ENCODE measurements around the gene TAF10.

The TAF10 gene

DNA sequence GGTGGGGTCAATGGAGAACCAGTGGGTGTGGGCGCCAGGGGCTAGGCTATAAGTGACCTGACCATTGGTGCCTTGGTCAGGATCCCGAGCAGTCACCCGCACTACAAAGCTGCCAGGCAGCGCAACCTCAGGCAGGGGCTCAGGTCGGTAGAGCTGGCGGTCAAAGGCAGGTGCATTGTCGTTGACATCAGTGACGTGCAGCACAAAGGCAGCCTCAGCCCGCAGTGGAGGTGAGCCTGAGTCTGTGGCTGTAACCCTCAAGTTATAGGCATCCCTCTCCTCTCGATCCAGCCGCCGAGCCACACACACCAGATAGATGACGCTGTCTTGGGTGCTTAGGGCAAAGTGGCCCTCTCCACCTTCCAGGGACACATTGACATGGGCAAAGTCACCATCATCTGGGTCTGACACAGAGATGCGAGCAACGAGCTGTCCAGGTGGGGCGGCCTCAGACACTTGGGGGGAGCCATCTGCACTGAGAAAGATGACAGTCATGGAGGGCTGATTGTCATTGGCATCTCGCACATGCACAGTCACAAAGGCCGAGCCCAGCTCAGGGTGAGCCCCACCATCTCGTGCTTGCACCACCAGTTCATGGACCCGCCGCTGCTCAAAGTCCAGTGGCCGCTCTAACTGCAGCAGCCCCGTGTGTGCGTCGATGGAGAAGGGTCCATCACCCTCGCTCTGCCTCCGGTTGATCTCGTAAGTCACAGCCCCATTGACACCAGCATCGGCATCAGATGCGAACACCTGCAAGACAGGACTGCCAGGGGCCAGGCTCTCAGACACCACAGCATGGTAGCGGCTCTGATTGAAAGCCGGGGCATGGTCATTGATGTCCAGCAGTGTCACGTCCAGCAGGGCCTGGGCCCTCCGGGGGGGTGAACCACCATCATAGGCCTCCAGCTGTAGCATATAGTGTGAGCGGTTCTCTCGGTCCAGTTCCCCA is 28.3 kb upstream of the TAF10 start:
- no peak for DNase-seq

DNA sequence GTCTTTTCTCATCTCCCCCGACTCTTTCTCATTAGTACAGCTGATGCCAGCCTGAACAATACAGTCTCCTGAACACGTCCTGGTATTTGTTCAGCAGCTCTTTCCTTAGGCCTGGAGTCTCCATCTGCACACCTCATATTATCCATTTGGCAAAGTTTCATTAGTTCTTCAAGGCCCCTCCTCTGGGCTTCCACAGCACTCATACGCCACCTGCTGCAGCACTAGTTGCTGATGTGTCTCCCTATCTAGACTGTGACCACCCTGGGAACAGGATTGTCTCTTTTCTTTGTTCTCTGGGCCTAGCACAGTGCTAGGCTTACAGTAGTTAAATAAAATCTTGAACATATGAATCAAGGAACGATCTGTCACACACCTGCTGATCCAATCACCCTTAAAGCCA is 26.4 kb upstream of the TAF10 start:
- DNase-seq: no peak

DNA sequence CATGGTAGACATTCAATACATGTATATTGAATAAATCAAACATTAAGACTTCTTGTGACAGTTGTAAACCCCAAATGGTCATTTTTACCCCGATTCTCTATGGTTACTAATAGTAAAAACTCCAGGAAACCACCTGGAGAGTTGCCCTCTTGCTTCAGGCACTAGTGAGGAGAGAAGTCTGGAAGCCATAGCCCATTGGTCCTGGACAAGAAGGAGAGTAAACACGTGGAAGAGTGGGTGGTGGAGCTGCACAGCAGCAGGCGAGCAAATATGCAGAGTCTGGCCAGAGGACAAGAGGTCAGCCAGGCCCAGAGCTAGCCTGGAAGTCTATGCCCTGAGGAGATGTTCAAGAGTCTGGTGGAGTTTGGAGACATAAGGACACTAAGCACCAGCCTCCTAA is 25.9 kb upstream of the TAF10 start:
- no peak for DNase-seq

DNA sequence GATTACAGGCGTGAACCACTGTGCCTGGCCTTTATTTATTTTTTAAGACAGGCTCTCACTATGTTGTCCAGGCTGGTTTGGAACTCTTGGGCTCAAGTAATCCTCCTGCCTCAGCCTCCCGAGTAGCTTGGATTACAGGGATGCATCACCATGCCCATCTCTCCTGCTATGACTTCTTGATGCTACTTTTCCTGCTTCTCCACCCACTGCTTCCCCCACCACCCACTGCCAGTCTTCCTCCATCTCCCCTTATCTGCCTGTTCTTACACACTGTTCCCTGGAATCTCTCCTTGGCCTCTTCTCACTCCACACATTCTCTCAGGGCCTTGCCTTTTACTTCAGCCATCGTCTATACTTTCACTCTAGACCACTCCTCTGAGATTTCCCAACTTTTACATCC is 24.5 kb upstream of the TAF10 start:
- DNase-seq: no peak

DNA sequence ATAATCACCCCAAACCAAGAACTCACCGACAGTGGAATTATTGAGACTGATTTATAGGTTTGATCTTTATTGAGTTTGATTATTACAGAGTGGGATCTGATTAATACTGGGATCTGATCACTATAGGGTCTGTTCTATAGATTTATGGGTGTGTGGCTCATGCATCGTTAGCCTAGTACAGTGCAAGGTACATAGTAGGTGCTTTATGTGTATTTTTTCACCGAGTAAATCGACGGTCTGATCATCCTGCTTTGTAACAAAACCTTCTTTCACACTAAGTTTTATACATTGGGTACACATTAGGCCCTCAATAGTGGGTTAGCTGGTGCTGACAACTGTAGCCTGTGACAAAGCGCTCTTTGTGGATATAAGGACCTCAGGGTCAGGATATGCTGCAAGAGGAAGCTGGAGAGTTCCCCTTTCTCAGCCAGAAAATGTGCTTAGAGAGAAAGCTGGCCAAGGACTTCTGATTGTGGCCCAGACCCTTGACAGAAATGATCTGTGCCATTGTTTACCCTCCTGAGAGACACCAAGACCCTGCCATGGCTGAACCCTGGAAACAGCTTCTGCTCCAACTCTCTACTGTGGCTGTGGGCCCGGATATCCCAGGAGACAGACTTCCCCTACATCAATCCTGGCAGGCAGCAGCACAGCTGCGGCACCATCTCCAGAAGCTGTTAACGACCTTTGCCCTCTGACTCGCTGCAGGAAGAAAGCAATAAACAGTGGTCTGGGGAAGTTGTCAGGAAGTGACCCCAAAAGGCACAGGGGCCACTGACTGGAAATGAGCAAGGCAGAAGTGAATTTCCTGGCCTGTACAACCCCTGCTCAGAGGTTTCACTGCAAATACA is 23.3 kb upstream of the TAF10 start:
- no peak for DNase-seq

DNA sequence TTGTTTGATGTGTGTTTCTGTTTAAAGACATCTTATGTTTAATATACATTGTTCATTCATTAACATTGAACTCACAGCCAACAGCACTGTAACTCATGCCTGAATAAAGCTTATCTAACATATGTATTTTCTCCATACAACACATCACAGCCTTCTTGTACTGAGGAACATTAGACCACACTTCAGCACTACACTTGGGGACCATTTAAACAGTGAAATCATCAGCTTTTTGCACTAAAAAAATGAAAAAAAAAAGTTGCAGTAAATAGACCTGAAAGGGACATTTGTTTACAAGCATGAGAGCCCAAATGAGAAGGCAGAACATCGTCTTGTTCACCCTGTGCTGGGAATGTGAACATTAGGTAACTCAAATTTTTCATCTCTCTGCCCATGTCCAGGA is 22.5 kb upstream of the TAF10 start:
- no peak for DNase-seq

DNA sequence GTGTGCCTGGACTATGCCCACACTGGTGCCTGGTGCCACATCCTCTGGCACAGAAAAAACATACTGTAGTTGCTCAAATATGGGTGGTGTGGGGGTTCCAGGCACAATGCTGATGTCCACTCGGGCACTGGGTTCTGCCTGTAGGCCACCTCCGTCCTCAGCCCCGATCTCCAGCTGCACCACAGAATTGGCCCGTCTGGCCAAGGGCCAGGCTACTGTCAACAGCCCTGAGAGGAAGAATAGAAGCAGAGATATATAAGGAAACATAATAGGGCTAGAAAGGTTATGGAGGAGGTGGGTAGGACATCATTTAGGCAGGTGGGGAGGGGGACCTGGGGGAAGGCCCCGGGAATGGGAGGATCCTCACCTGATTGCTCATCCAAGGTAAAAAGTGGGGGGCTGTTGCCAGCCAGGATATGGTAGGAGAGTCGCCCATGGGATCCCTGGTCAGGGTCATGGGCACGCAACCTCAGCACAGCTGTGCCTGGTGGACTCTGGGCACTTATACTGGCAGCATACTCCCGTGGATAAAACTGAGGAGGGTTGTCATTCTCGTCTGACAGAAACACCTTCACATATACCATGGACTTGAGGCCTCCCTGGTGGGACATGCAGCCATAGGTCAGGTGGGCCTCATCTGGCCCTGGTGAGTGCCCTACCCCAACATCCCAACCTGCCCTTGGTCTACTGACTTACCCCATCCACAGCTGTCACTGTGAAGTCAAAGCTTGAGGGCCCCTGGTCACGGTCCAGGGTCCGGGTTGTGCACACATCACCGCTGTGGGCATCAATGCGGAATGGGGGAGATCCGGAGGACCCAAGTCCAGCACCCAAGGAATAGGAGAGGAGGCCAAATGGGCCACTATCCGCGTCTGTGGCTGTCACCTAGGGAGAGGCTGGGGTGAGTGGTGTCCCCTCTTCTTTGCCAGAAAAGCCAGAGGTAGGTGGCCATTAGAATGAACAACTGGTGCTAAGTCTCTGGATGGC is 21.7 kb upstream of the TAF10 start:
- no peak for DNase-seq

DNA sequence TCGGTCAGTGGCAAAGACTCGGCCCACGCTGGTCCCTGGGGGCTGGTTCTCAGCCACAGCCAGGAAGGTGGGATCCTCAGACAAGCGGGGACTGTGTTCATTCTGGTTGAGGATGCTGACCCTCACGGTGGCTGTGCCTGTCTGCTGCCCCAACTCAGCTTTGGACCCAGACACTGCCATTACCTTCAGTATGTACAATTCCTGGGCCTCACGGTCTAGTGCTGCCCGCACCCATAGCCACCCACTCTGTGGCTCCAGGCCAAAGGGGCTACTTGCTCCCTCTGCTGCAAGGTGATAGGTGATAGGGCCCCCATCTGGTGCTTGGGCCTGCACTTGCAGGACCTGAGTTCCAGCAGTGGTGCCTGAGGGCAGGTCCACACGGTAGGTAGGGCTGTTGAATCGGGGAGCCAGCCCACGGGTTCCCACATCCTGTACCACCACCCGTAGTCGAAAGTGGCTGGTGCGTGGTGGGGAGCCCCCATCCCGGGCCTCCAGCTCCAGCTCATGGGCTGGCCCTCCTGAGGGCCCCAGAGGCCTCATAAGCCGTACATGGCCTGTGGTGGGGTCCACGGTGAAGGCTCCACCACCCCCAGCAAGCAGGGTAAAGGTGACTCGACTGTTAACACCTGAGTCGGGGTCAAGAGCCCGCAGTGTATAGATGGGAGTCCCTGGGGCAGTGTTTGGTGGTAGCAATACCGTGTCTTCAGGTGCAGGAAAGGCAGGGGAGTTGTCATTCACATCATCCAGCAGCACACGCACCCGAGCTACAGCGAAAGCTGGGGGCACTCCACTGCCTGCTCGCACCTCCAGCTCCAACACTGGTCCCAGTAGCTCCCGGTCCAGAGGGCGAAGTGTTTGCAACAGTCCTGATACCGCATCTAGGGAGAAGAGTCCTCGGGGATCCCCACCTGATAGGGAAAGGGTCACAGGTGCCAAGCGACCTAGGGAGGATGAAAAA is 20.4 kb upstream of the TAF10 start:
- DNase-seq: no peak

DNA sequence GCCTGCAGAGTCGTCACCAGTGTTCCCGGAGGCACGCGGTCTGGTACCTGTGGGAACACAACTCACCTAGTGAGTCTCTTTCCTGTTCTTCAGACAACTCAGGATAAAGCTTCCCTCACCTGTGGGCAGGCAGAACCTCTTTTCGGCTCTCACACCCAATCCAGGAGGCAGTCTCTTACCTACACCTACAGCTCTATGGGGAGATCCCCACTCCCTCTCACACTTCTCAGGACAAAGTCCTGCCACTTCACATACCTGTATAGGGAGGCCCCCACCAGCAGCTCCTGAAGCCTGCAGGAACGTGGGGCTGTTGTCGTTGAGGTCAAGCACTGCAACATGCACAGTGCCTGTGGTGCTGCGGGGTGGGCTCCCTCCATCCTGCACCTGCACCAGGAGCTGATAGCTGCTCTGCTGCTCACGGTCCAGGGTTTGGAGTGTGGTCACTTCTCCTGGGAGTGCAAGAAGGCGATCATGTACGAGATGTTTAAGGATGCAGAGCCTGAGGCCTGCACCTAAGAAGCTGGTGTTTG is 19.4 kb upstream of the TAF10 start:
- DNase-seq: no peak

DNA sequence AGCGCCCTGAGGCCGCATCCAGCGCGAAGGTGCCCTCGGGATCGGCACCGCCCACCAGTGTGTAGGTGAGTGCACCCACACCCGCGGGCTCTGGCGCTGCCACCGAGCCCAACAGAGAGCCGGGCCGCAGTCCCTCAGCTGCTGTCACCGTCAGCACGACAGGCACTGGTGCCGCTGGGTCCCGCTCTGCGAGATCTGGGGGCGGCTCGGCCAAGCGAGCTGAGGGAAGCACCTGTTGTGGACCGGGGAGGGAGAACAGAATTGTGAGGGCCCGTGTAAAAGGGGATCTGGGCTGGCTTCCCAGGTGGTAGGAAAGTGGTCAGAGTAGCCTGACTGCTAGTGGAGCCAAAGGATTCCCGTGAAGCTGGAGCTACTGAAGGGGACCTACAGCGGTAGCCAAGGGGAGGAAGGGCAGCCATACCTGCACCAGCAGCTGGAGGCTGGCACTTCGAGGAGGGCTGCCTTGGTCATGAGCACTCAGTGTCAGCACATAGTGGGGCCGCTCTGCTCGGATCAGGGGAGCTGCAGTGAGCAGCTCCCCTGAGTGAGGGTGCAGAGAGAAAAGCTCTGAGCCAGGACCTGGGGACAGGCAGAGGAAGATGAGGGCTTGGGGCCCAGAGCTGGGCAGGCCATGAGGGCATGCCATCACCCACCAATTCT is 18.7 kb upstream of the TAF10 start:
- no peak for DNase-seq

DNA sequence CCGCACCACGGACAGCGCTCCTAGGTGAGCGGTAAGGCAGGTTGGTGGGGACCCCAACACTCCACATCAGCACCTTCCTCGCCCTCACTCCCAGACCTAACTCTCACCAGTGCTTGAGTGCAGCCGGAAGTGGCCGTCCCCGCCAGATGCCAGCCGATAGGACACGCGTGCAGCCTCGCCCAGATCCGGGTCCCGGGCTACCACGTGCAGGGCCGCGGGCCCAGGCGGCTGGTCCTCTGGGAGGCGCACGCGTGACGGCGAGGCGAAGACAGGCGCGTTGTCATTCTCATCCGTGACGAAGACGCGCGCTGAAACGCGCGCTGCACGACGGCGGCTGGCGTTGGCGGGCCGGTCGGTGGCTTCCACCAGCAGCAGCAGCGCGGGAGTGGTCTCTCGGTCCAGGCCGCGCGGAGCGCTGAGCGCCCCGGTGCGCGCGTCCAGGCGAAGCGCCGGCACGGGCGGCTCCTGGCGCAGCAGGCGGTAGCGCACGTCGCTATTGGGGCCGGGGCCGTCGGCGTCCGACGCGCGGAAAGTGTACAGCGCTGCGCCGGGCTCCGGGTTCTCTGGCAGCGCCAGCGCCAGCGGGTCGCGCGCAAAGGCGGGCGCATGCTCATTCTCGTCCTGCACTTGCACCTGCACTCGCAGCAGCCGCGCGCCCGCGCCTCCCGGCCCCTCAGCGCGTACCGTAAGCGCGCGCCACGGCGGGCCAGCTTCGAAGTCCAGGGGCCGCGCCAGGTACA is 18.0 kb upstream of the TAF10 start:
- no peak for DNase-seq

DNA sequence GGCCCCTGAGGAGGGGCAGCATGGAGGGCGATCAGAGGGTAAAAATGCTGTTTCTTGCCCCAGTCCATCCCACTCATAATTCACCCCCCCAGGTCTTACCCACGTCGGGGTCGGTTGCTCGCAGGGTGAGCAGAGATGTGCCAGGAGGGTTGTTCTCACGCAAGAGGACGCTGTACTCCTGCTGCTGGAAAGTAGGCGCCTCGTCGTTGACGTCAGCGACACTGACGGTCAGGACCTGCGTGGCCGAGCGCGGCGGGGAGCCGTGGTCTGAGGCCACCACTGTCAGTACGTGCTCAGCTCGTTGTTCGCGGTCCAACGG is 17.5 kb upstream of the TAF10 start:
- DNase-seq: no peak

DNA sequence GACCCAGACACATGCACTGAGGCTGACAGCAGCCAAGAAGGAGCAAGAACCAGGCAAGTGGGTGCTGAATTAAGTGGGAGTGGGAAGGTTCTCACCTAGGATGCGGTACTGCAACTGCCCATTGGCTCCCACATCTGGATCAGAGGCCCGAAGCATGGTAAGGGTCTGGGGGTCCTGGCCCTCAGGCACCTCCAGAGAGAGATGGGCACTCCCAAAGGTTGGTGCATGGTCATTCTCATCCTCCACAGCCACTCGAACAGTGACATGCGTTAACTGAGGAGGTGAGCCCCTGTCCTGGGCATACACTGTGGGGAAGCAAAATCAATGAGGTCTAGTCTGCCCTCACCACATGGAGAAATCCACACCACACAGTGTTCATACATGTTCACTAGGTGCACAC is 16.5 kb upstream of the TAF10 start:
- DNase-seq: no peak

DNA sequence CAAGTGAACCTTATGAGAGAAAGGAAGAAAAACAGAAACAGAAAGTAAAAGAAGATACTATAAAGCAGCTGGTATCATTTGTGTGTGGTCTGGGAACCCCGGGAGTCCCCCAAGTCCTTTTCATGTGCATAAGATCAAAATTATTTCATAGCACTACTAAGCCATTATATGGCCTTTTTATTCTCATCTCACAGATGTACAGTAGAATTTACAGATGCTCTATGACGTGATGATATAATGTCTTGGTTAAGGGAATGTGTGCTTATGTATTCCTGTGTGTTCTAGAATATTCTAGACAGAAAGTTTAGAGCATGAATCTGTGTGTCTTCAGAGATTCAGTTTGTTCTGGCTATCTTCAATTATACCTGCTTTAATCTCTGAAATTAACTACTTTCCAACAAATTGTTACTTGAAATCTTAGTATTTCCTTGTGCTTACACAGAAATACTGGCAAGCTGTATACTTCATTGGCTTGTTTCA is 15.8 kb upstream of the TAF10 start:
- DNase-seq: peak; percentile 40

DNA sequence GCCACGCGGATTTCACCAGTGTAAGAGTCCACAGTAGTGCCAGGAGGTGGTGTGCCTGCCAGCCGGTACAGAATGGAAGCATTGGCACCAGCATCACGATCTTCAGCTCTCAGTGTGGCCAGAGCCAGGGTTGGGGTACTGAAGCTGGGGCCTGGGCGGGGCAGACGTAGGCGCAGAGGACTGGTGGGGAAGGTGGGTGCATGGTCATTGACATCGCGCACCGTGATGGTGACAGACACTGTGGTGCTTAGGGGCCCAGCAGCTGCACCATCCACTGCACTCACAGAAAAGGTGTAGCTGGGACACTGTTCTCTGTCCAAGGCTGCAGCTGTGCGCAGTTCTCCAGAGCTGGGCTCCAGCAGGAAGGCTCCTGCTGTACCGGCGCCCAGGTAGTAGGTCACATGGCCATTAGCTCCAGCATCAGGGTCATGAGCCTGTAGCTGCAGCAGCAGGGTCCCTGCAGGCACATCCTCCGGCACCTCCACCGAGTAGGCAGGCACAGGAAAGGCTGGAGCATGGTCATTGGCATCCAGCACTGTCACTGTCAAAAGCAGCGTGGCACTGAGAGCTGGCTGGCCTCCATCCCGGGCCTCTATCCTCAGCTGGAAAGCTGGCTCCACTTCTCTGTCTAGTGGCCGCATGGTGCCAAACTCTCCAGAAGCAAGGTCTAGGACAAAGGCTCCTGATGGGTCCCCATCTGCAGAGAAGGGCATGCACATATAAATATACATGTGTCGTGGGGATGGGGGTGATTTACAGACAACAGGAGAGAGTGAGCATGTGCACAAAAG is 15.2 kb upstream of the TAF10 start:
- no peak for DNase-seq

DNA sequence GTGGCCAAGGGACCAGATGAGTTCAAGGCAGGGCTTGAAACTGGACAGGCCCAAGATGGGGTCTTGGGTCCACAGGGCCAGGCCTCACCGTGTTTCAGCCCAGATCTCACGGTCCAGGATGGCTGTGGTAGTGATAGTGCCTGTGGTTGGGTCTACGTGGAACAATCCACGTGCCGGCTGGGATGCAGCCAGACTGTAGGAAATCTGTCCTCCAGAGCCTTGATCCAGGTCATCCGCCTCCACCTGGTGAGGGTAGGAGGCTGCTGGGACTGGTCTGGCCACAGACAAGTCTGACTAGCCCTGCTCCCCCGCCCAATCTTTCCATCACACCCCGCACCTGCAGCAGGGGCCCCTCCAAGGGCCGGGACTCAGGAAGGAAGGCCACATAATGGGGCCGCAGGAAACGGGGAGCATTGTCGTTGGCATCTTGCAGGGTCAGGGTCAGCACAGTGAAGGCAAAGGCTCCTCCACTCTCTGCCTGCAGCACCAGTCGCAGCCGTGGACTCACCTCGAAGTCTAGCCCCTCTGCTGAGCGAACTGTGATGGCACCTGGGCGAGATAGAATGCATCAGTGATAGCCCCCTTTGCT is 13.9 kb upstream of the TAF10 start:
- DNase-seq: no peak

DNA sequence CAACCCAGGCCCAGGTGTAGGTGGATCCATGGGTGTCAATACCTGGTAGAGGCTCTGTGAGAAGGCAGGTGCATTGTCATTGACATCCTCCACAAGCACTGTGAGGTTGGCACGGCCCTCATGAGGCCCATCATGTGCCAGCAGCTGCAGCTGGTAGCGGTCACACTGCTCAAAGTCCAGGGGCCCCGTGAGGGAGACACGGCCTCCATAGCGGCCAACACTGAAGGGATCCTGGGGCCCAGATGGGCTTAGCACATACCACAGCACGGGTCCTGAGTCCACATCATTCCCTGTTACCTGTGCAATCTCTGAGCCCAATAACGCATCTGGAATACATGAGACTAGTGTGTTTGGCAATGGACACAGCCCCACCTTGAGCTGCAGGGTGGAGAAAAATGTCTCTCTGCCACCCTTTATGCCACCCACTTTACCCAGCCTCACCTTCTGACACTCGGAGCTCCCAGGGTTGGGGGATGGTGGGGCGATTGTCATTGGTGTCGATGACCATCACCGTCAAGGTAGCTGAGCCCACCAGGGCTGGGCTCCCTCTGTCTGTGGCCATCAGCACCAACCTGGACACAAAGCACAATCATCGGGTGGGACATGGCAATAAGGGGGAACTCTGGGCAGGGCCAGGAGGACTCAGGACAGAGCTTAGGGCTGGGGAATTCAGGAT is 13.3 kb upstream of the TAF10 start:
- DNase-seq: no peak

Measured in CD4-positive, alpha-beta T cell treated with Interleukin-6 for 4 hours (primary cell).